ENCODE measurements around the gene GFPT1. TPM values are rescaled to one million over a fixed set of nuclear protein-coding genes. Genes with fewer than 3 reads are reported as not detected.

GFPT1 gene
- total and polyA plus RNA-seq, 9 of the 15 experiments (the other 6 are each of a cell fraction or from before 2014, with no cell fraction given): 6.6 to 38.3 (median 15.9) TPM

DNA sequence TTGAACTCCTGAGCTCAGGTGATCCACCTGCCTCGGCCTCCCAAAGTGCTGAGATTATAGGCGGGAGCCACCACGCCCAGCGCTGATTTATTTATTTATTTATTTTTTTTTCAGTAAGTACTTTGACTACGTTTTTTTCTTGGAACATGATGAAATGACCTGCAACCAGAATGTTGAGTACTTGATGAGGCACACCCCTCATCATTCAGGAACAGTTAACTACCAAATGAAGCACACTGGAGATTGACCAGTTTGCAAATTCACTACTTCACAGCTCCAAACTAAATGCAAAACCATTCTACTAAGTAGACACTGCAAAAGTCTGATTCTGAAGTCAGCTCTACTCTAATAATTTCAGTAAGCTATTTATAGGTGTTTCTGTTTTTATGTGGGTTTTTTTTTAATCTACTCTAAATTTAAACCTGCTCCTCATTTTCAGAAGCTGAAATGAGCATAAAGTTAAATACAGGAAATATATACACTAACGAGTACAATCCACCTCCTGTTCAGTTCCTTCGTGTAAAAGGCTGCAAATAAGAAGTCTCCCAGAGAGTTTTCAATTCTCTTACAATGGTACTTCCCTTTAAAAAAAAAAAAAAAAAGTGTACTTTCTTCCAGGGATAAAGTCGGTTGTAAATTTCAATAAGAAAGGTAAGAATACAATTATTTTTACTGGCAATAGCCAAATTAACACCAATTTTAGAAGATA, 1.4 kb downstream of the GFPT1 start (continued):
- TF ChIP-seq PATZ1 (CRISPR knock-in tag; IDR thresholded peaks at IDR 0.05; ENCODE audit: borderline replicate concordance) (no peak), ZC3H8 (IDR thresholded peaks at IDR 0.05) (no peak), FOXA3 (CRISPR knock-in tag; conservative IDR thresholded peaks at IDR 0.05 in 1 of 2, IDR thresholded peaks at IDR 0.05 in 1 of 2) (0 out of 4 replicates have a peak, but pooled peaks of 1 of the 2 experiments have one; percentile 4), HDAC2 (IDR thresholded peaks at IDR 0.05) (peak; percentile 96), POLR2H (tag; IDR thresholded peaks at IDR 0.05; ENCODE audit: low read depth) (peak; percentile 96), DPF2 (IDR thresholded peaks at IDR 0.05) (peak; percentile 73), MEF2D (tag; conservative IDR thresholded peaks at IDR 0.05; ENCODE audit: low read depth) (no peak), SMAD4 (CRISPR knock-in tag; conservative IDR thresholded peaks at IDR 0.05) (0 out of 2 replicates have a peak, but pooled peaks have one; percentile 61), RNF2 (IDR thresholded peaks at IDR 0.05) (no peak), NKRF (IDR thresholded peaks at IDR 0.05; ENCODE audit: borderline replicate concordance) (no peak; the same call in 1 of the 2 replicates), HLTF (IDR thresholded peaks at IDR 0.05) (0 out of 2 replicates have a peak, but pooled peaks have one; percentile 16), CREB1 (IDR thresholded peaks at IDR 0.05) (no peak), CREB1 (CRISPR knock-in tag; IDR thresholded peaks at IDR 0.05) (no peak), SMARCC2 (IDR thresholded peaks at IDR 0.05; ENCODE audit: low read depth) (peak; percentile 40; the same call in 1 of the 2 replicates), CEBPG (CRISPR knock-in tag; IDR thresholded peaks at IDR 0.05) (peak; percentile 95), CEBPG (tag; conservative IDR thresholded peaks at IDR 0.05 in 1 of 2, IDR thresholded peaks at IDR 0.05 in 1 of 2) (peak; percentile 95 to 98), CHD4 (IDR thresholded peaks at IDR 0.05; ENCODE audit: insufficient read depth, insufficient replicate concordance, low read depth, low read length, poor library complexity, severe bottlenecking) (no peak), CEBPB (tag; IDR thresholded peaks at IDR 0.05) (peak; percentile 78), HDAC6 (IDR thresholded peaks at IDR 0.05; ENCODE audit: low read depth, low read length) (no peak), ZNF24 (IDR thresholded peaks at IDR 0.05) (peak; percentile 94), NELFE (IDR thresholded peaks at IDR 0.05; ENCODE audit: insufficient read depth, insufficient read length) (no peak), FOXP1 (CRISPR knock-in tag; IDR thresholded peaks at IDR 0.05) (no peak), KAT8 (IDR thresholded peaks at IDR 0.05; ENCODE audit: low read depth) (no peak), ZNF316 (IDR thresholded peaks at IDR 0.05) (peak; percentile 4; the same call in 1 of the 2 replicates), HOXB6 (CRISPR knock-in tag; IDR thresholded peaks at IDR 0.05; ENCODE audit: borderline replicate concordance) (no peak), LCOR (CRISPR knock-in tag; IDR thresholded peaks at IDR 0.05) (0 out of 2 replicates have a peak, but pooled peaks have one; percentile 41), ZNF830 (CRISPR knock-in tag; IDR thresholded peaks at IDR 0.05) (no peak), ZNF766 (CRISPR knock-in tag; conservative IDR thresholded peaks at IDR 0.05) (0 out of 2 replicates have a peak, but pooled peaks have one; percentile 35)
